Bone marrow (tissue), 2 donors: Measurements from ENCODE around the gene PSD.

Experiments
- DNase-seq, 2 donors: peaks; one replicate each; lab custom pipeline; 2025; lab: John Stamatoyannopoulos, UW

PSD gene

GRCh38 chr10:102389894-102390293 is 28.7 kb downstream of the PSD start:
- DNase-seq: no peak

GRCh38 chr10:102384606-102385429 is 33.8 kb downstream of the PSD start:
- DNase-seq: no peak

DNA sequence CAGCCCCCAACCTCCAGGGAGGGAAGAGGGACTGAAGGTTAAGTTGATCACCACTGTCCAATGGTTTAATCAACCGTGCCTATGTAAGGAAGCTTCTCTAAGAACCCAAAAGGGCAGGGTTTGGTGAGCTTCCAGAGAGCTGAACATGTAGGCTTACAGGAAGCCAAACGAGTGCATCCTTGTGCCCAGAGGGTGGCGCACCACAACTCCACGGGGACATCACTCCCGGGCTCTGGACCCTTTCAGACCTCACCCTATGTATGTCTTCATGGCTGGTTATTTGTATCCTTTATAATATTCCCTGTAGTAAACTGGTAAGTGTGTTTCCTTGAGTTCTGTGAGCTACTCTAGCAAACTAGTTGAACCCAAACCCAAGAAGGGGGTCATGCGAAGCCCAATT is 34.5 kb downstream of the PSD start:
- no peak for DNase-seq

DNA sequence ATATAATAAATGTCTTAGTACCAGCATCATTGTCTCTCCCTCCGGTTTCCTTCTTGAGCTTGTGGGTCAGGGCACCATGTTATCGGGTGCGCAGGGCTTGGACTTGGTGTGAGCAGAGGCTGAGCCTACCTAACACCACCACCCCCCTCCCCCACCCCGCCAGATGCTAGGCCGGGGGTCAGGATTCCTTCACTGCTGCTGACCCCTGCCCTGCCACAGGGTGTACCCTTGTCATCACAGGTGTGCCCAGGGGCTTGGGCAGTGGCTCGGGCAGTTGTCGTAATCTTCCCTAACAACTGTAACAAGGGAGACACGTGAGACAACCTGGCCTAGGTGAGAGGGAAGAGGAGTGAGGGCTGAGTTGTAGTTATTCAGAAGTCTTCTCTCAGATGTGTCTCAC is 35.7 kb downstream of the PSD start:
- no peak for DNase-seq

- no peak for DNase-seq
These were observed 36.6 kb downstream of the PSD start for GRCh38 chr10:102381983-102382382.

- no peak for DNase-seq
These were observed 39.2 kb downstream of the PSD start for GRCh38 chr10:102379383-102379782.

GRCh38 chr10:102376901-102377300 is 41.7 kb downstream of the PSD start:
- DNase-seq: no peak

GRCh38 chr10:102375867-102376266 is 42.7 kb downstream of the PSD start:
- DNase-seq: no peak

DNA sequence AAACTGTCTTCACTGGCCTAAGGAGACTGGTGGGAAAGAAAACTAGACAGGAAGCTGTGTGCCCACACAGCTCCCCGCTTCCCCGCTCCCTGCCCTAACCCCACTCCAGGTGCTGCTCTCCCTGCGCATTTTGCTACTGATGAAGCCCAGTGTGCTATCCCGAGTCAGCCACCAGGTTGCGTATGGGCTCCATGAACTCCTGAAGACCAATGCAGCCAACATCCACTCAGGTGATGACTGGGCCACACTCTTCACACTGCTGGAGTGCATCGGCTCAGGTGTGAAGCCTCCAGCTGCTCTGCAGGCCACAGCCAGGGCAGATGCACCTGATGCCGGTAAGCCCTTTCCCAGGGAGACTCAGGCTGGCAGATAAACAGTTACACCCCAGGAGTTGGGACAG is 43.3 kb downstream of the PSD start:
- DNase-seq: no peak

GRCh38 chr10:102371295-102371694 is 47.3 kb downstream of the PSD start:
- no peak for DNase-seq

DNA sequence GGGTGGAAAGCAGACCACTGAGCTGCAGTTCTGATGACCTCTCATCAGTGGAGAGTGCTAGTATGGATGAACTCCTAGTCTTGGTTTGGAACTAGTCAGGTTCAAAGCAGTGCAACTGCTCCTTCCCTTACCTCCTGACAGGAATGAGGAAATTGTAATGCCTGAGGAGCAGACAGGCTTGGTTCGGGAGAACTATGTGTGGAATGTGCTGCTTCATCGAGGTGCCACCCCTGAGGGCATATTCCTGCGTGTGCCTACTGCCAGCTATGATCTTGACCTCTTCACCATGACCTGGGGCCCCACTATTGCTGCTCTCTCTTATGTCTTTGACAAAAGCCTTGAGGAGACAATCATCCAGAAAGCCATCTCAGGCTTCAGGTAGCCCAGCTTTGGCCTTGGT is 50.5 kb downstream of the PSD start:
- no peak for DNase-seq

- DNase-seq: no peak
These were observed 51.1 kb downstream of the PSD start for GRCh38 chr10:102367441-102367840.

DNA sequence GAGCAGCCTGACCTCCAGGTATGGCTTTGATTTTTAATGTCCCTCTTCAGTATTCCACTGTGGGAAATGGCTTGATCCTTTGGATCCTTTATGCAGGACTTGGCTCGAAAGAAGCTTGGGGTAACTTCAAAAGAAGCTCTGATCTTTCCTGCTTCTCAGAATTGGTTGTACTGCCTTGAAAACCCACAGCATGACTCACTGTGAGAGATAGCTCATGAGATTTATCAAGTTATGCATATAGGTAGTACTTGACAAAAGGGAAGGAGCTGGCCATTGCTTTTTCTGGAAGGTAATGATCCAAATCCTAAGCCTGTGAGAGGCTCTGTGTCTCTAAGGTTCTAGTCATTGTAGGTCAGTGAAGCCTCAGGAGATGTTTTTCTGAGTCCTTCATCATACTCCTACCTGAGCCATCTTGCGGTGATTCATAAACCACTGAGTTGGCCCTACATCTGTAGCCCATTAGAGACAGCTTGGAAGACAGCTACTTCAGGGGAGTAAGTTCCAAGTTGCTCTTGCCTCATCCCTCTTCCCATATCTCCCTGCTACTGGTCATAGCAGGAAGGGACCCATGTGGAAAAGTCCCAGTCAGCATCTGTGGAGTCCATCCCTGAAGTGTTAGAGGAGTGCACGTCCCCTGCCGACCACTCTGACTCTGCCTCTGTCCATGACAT is 59.7 kb downstream of the PSD start:
- peak in 1 of 2 donors; percentile 5 for DNase-seq

DNA sequence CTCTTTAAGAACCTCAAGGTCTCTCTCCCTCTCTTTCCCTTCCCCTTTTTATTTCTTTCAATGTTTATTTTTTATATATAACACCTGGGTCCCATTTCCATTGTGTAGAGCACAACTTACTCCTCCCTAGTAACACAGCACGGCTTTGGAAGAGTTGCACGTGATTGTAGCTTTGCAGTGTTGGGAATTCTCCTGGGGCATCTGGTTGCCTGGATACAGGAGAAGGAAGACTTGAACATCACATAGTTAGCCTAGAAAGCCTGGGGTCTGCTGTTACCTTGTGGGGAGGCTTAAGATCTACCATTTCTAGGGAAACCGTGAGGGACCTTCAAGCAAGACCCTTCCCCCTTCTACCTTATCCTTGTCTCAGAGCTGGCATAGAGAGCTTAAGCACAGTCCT is 64.1 kb downstream of the PSD start:
- no peak for DNase-seq
